Right lobe of liver (tissue), 4 donors: ENCODE results near the gene DTL.

Experiments used
- CTCF ChIP-seq, 4 donors: fragments of 200-600 bp in 3 of 4; fragments of 450-650 bp in 1 of 4; IDR thresholded peaks; one replicate each; pipeline versions ENCODE4 v1.5.1 to v1.8.0; 2016 to 2022; ENCODE audit warnings: antibody characterized with exemption in 4 of 4, mild to moderate bottlenecking in 2 of 4
- POLR2A ChIP-seq: fragments of 450-650 bp; IDR thresholded peaks from one replicate; pipeline ENCODE4 v1.6.1; 2017; ENCODE audit warnings: antibody characterized with exemption, mild to moderate bottlenecking
- donor health status: DM: no; HTN: no; CAD: no.
- donor health status: DM: no; HTN: no; CAD: no.
- donor health status: DM: no; HTN: yes; CAD: no.

- TF ChIP-seq CTCF (IDR thresholded peaks at IDR 0.05) (no peak), POLR2A (no peak)
Observed at GRCh38 chr1:212074856-212075255, 39.3 kb downstream of the DTL start.
